HFFc6 (cell line): ENCODE data around the gene BMP5. TPM values are rescaled to one million over a fixed set of nuclear protein-coding genes. Genes with fewer than 3 reads are reported as not detected.

Source experiments
- DNase-seq: peaks from one replicate; pipeline ENCODE4 v3.0.0-alpha.2; 2018
- H3K27ac Mint-ChIP-seq: 2 replicates; pipeline ENCODE4 v1.8.0; 2020; ENCODE audit warnings: mild to moderate bottlenecking, mixed read lengths
- H3K27me3 Mint-ChIP-seq: 2 replicates; pipeline ENCODE4 v1.8.0; 2021; ENCODE audit warnings: mild to moderate bottlenecking, moderate library complexity, mixed read lengths; ENCODE audit not compliant: insufficient read depth
- H3K36me3 Mint-ChIP-seq: 2 replicates; pipeline ENCODE4 v1.8.0; 2021; ENCODE audit warnings: low read depth, mixed read lengths
- H3K4me1 Mint-ChIP-seq: 2 replicates; pipeline ENCODE4 v1.8.0; 2020; ENCODE audit warnings: low read depth, mixed read lengths
- H3K4me3 Mint-ChIP-seq: 2 replicates; pipeline ENCODE4 v1.8.0; 2020; ENCODE audit warnings: mild to moderate bottlenecking, moderate library complexity, mixed read lengths
- H3K9me3 Mint-ChIP-seq: 2 replicates; pipeline ENCODE4 v1.8.0; 2020; ENCODE audit warnings: mild to moderate bottlenecking, mixed read lengths
- CTCF ChIP-seq: fragments of 200-600 bp; sonication (generic); IDR thresholded peaks from 2 replicates; pipeline ENCODE4 v1.5.0; 2021; ENCODE audit warnings: antibody characterized with exemption, mild to moderate bottlenecking
- total RNA-seq, 6 experiments: library from RNA; stranded (reverse); fragmentation: NEBNext Ultra II Directional; extraction: Animal tissue kit (Norgen Biotek cat#: 25700); gene quantifications; 2 replicates in 1 of 6; 3 replicates in 5 of 6; pipeline ENCODE4 v1.2.3, GENCODE V29; 2021

BMP5 gene
- total RNA-seq, 6 experiments from 2014 or later, result not detected

GRCh38 chr6:55822815-55823214 lies 52.6 kb downstream of the BMP5 start:
- no peaks in the 10 kb centered on the region; the same call in 1 of the 2 replicates for H3K27me3 Mint-ChIP-seq
- no peak for TF ChIP-seq CTCF
- H3K4me1 Mint-ChIP-seq, result peaks cover 8% of the 10 kb centered on the region
- peak; percentile 1 for DNase-seq
- no peaks in the 10 kb centered on the region for H3K36me3 Mint-ChIP-seq
- no peak overlapping the region for H3K4me3 Mint-ChIP-seq
- H3K9me3 Mint-ChIP-seq, result no peaks in the 10 kb centered on the region
- no peak overlapping the region for H3K27ac Mint-ChIP-seq

- no peak for TF ChIP-seq CTCF
- Mint-ChIP-seq H3K9me3 (no peaks in the 10 kb centered on the region), H3K27ac (no peak overlapping the region), H3K36me3 (no peaks in the 10 kb centered on the region), H3K4me1 (peaks cover 7% of the 10 kb centered on the region; the same call in 1 of the 2 replicates), H3K4me3 (no peak overlapping the region), H3K27me3 (no peaks in the 10 kb centered on the region; the same call in 1 of the 2 replicates)
- DNase-seq, result no peak
Observed at GRCh38 chr6:55822005-55822404, 53.4 kb downstream of the BMP5 start.

GRCh38 chr6:55820696-55821095 lies 54.7 kb downstream of the BMP5 start:
- no peak for DNase-seq
- no peak overlapping the region for H3K27ac Mint-ChIP-seq
- H3K36me3 Mint-ChIP-seq, result no peaks in the 10 kb centered on the region
- no peaks in the 10 kb centered on the region for H3K27me3 Mint-ChIP-seq
- H3K4me3 Mint-ChIP-seq, result no peak overlapping the region
- no peak for TF ChIP-seq CTCF
- no peaks in the 10 kb centered on the region for H3K9me3 Mint-ChIP-seq
- H3K4me1 Mint-ChIP-seq, result peaks cover 5% of the 10 kb centered on the region; the same call in 1 of the 2 replicates

GRCh38 chr6:55819811-55820210 lies 55.6 kb downstream of the BMP5 start:
- no peak for TF ChIP-seq CTCF
- H3K36me3 Mint-ChIP-seq, result no peaks in the 10 kb centered on the region
- no peaks in the 10 kb centered on the region for H3K27me3 Mint-ChIP-seq
- H3K27ac Mint-ChIP-seq, result no peak overlapping the region
- no peaks in the 10 kb centered on the region; the same call in 1 of the 2 replicates for H3K4me1 Mint-ChIP-seq
- H3K4me3 Mint-ChIP-seq, result no peak overlapping the region
- DNase-seq, result no peak
- H3K9me3 Mint-ChIP-seq, result no peaks in the 10 kb centered on the region

GRCh38 chr6:55818482-55818881 lies 56.9 kb downstream of the BMP5 start:
- Mint-ChIP-seq H3K4me1 (no peaks in the 10 kb centered on the region), H3K4me3 (no peak overlapping the region), H3K27me3 (no peaks in the 10 kb centered on the region), H3K27ac (no peak overlapping the region), H3K9me3 (no peaks in the 10 kb centered on the region), H3K36me3 (no peaks in the 10 kb centered on the region)
- no peak for DNase-seq
- no peak for TF ChIP-seq CTCF

GRCh38 chr6:55812509-55812908 lies 62.9 kb downstream of the BMP5 start:
- TF ChIP-seq CTCF, result no peak
- H3K27ac Mint-ChIP-seq, result no peak overlapping the region
- no peak overlapping the region for H3K4me3 Mint-ChIP-seq
- peaks cover 3% of the 10 kb centered on the region; the same call in 1 of the 2 replicates for H3K9me3 Mint-ChIP-seq
- DNase-seq, result no peak
- no peaks in the 10 kb centered on the region for H3K4me1 Mint-ChIP-seq
- no peaks in the 10 kb centered on the region for H3K36me3 Mint-ChIP-seq
- H3K27me3 Mint-ChIP-seq, result no peaks in the 10 kb centered on the region
